GM19372 (cell line): ENCODE data around the gene UBE2D2.

Experiments
- ATAC-seq: cut with Tn5 transposase; IDR thresholded peaks from one replicate; pipeline ENCODE4 v1.9.1; 2021; ENCODE audit warnings: mild to moderate bottlenecking, low read depth, moderate library complexity; ENCODE audit not compliant: unreplicated experiment

The UBE2D2 gene

DNA sequence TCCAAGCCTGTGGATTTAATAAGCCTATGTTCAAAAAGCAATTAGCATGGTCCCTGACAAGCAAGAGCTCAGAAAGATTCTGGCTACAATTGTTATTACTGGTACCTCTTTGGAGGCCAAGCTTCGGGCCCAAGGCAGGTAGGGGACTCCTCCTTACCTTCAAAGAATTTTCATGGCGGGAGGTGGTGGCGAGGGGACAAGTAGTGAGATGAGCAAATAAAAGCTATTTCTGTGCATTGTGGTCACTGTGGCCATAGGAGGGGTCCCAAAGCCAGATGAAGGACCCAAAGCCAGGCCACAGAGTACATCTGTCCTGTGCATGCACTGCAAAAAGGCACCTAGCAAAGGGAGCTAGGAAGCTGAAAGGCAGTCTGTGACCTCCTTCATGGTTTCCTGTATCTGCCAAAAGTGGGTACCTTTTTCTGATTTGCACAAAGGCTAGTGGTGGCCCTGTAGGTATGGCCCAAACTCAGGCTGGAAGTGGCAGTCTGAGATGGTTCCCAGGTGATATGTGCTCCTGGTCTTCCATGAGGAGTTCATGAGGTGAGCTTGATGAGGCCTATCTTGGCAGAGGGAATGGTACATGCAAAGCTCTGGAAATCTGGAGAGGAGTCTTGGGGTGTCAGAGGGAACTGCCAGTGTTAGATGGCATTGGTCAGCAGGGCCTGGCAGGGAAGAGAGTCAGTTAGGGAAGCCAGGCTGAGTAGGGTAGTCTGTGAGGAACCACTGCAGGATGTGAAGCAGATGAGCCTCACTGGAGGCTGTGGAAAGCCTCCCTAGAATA is 83.7 kb downstream of the UBE2D2 start:
- no peak for ATAC-seq

DNA sequence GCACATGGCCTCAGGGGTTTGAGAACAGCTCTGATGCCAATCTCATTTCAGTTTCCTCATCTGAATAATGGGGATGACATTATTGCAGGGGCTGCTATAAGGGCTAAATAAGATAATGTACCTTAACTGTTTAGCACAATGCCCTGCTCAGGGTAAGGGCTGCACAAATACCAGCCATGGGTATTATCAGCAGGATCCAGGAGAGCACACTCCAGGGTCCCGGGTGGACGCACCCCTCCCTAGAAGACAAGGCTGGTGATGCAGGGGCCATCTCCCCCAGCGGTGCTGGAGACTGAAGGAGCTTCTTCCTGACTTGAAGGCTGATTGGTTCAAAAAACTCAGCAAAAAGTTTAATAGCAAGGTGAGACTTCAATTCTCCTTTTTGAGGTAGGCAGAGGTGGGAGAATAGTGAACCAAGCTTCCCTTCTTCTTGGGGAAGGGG is 84.3 kb downstream of the UBE2D2 start:
- ATAC-seq = no peak

GRCh38 chr5:139646111-139646510 is 85.0 kb downstream of the UBE2D2 start:
- ATAC-seq = no peak

DNA sequence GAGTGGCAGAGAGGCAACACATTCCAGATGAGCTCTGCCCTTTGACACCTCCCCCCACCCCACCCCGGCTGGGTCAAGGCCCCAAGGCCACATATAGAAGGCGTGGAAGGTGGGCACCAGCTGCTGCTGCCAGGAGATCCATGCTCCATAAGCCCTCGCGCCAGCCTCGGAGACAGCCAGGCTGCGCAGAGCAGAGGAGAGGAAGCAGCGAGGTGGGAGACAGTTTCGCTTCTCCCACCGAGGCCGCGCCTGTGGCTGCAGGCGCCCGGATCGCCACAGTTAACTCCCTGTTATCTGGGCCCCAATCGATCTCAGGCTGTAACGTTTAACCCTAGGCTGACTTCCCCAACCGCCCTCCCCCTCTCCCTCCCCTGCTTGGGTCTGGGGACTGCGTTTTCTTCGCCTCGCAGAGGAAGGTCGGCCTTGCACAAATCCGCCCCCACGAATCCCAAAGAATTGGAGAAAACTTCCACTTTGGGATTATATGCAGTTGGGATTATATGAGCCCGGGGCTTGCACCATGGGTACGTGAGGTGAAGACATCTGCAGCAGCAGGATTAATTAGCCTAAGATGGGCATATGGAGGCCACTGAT is 85.9 kb downstream of the UBE2D2 start:
- no peak for ATAC-seq

- ATAC-seq = no peak
These were observed 86.5 kb downstream of the UBE2D2 start for GRCh38 chr5:139647506-139648204.

DNA sequence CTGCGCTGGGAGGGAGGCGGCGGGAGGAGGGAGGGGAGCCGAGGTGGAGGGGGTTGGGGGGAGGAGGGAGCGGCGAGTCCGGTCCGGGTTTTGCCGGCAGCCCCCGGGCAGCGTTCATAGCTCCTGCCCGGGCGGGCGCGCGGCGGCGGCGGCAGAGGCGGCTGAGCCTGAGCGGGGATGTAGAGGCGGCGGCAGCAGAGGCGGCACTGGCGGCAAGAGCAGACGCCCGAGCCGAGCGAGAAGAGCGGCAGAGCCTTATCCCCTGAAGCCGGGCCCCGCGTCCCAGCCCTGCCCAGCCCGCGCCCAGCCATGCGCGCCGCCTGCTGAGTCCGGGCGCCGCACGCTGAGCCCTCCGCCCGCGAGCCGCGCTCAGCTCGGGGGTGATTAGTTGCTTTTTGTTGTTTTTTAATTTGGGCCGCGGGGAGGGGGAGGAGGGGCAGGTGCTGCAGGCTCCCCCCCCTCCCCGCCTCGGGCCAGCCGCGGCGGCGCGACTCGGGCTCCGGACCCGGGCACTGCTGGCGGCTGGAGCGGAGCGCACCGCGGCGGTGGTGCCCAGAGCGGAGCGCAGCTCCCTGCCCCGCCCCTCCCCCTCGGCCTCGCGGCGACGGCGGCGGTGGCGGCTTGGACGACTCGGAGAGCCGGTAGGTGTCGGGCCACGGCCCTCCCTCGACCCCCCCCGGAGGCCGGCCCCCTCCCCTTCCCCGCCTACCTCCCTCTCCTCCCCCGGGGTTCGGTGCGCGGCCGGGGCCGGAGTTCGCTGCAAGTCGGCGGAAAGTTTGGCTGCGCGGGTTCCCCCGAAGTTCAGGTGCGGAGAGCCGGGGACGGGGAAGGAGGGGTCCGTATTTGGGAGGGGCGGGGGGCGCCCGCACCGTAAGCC is 87.3 kb downstream of the UBE2D2 start, which contains the start of gene CXXC5:
CXXC5 (plus strand) TSS at position 145 of the 877 bp plus-strand sequence. CDS start 32,175 bp downstream, outside the sequence.
- ATAC-seq = peak; percentile 37

- ATAC-seq = no peak
These were observed 88.2 kb downstream of the UBE2D2 start for GRCh38 chr5:139649082-139649991.

- no peak for ATAC-seq
These were observed 89.0 kb downstream of the UBE2D2 start for GRCh38 chr5:139650031-139650688.

- no peak for ATAC-seq
These were observed 89.5 kb downstream of the UBE2D2 start for GRCh38 chr5:139650689-139651042.

- no peak for ATAC-seq
These were observed 90.1 kb downstream of the UBE2D2 start for GRCh38 chr5:139651043-139651834.

DNA sequence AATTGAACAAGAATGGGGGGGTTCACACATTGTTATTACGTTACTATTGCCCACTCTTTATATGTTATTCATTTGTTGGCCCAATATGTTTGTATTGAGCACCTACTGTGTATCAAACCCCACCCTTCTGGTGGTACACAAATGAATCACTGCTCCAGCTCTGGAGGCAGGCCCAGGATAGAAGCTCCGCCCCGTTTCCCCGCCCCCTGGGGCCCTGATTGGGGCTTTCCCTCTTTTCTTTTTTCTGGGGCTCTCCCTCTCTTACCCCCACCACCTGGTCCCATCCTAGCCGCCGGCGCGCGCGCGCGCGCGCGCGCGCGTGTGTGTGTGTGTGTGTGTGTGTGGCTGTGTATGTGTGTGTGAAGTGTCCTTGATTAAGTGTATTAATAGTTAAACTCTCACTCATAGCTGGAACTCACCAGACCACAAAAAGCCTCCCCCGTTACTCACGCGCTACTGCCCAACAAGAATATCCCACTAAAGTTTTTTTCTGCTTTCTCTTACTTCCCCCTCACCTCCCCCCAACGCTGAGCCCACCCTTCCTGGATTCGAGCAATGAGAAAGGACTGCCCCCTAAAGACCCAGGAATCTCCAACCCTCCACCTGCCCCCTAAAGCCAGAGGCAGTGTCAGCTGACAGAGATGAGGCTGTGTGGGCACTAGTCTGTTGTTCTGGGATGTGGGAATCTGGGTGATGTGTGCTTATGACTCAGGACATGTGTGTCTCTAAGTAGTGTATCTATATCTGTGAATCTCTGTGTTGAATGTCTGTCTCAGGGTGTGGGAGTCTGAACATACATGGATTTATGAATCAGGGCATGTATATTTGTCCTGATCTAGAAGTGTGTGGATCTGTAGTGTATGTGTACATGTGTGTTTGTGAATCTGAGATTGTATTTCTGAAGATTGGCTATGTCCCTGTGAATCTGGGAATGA is 91.0 kb downstream of the UBE2D2 start:
- peak; percentile 41 for ATAC-seq

DNA sequence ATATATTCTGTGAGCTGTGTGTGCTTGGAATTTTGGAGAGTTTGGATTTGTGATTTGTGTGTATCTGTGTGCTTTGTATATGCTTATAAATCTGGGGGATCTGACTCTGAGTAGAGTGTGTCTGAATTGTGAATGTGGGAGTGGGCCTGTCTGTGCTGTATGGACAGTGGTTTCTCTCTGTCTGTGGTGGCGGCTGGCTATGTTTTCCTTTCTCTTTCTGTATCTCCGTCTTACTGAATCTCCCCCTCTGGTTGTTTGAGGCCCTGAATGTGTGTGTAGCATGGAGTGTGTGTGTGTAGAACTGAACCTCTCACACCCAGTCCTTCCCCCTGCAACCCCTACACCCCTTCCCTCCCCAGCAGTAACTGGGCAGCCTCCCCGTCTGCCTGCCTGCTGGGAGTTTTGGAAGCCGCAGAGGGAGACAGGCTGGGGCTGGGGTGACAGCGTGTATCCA is 91.7 kb downstream of the UBE2D2 start:
- ATAC-seq = no peak

DNA sequence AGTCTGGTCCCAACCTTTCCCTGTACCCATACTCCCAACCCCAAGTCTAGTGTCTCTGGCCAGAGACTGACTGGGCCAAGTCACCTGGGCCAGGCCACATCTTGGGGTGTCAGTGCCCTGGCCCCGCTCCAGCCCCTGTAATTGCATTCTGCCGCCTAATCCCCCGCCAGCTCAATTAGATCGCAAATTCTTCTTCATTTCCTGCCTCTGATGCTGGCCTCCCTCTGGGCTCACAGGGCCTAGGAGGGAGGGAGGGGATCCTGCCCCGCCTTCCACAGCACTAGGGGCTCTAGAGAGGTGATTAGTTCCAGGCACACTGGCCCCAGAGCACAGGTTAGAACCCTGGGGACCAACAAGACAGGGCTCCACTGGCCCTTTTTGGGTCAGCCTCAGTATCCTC is 92.5 kb downstream of the UBE2D2 start:
- no peak for ATAC-seq

DNA sequence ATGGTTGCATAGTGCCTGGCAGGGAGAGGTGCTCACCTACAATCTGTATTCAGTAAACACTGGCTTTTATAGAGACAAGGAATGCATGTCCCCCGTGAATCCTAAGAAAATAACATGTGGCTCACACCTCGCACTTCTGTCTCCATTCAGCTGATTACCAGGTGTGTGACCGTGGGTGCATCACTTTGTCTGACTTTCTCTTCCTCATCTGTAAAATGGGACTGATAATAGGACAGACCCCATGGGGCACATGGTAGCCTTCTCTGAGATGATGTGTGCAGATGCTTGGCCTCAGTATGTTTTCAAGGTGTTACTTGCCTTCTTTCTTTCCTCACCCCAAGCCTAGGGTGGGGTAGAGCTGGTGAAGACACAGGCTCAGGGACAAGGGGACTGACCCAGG is 93.3 kb downstream of the UBE2D2 start:
- ATAC-seq = no peak

GRCh38 chr5:139654871-139655491 is 93.8 kb downstream of the UBE2D2 start:
- no peak for ATAC-seq

- no peak for ATAC-seq
These were observed 94.7 kb downstream of the UBE2D2 start for GRCh38 chr5:139655727-139656271.
